H1 (cell line): ENCODE measurements around the gene RAB25. TPM values are rescaled to one million over a fixed set of nuclear protein-coding genes. Genes with fewer than 3 reads are reported as not detected.

Experiments
- RXRA ChIP-seq: IDR thresholded peaks from 2 replicates; pipeline ENCODE4 v1.6.1; 2011; ENCODE audit warnings: low read depth, mild to moderate bottlenecking, low read length, moderate library complexity; ENCODE audit not compliant: insufficient read depth
- SP1 ChIP-seq: IDR thresholded peaks from 2 replicates; pipeline ENCODE4 v1.6.1; 2011; ENCODE audit warnings: low read depth, low read length
- polyA plus RNA-seq, 7 experiments: library from polyadenylated mRNA; depleted of rRNA in 3 of 7; stranded (reverse) in 5 of 7; unstranded in 2 of 7; fragments of >200 nt in 5 of 7; fragments of 200-250 nt in 2 of 7; gene quantifications; 1 replicate in 5 of 7; 2 replicates in 1 of 7; 4 replicates in 1 of 7; pipeline versions ENCODE4 v1.2.1 to v1.2.3, GENCODE V29; 2011 to 2013; ENCODE audit warnings: missing spikeins in 2 of 7, mixed read lengths in 2 of 7
- total RNA-seq: library from RNA; stranded (reverse); fragmentation: NEBNext Ultra II Directional; extraction: Animal tissue kit (Norgen Biotek cat#: 25700); gene quantifications from 2 replicates; pipeline ENCODE4 v1.2.1, GENCODE V29; 2021
- TF ChIP-seq, protein P1 (sequence below): IDR thresholded peaks from 2 replicates; pipeline ENCODE4 v1.6.1; 2011; ENCODE audit warnings: low read length, improper control_type of control experiment

The RAB25 gene
- total and polyA plus RNA-seq, 2 of the 8 experiments (the other 6 are each of a cell fraction or from before 2014, with no cell fraction given) = 34.8 to 98.2 TPM

DNA sequence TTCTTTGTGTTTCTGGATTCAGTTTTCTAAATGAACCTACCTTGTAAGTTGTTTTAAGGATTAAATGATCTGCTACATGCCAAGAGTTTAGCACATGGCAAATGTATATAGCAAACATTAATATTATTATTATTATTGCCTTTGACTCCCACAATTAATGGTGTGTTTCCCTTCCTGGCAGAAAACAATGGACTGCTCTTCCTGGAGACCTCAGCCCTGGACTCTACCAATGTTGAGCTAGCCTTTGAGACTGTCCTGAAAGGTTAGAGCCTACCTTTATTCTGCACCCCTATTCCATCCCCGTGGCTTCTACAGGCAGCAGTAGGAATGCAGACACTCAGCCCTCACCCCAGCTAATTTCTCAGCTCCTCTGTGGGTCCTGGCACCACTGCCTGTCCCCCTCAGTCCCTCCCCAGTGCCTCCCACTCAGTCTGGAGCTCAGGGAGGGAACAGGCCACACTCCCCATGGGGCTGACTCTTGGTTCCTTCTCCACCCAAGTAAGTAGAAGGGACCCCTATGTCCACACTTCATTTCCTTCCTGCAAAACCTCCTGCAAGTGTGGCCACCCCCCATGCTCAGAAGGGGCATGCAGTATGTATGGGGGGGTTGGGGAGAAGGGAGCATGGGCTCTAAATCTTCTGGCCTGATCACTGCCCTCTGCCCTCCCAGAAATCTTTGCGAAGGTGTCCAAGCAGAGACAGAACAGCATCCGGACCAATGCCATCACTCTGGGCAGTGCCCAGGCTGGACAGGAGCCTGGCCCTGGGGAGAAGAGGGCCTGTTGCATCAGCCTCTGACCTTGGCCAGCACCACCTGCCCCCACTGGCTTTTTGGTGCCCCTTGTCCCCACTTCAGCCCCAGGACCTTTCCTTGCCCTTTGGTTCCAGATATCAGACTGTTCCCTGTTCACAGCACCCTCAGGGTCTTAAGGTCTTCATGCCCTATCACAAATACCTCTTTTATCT lies 8.8 kb downstream of the RAB25 start (continued):
- TF ChIP-seq, protein P1, sequence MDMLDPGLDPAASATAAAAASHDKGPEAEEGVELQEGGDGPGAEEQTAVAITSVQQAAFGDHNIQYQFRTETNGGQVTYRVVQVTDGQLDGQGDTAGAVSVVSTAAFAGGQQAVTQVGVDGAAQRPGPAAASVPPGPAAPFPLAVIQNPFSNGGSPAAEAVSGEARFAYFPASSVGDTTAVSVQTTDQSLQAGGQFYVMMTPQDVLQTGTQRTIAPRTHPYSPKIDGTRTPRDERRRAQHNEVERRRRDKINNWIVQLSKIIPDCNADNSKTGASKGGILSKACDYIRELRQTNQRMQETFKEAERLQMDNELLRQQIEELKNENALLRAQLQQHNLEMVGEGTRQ = no peak
- no peak for TF ChIP-seq SP1
- TF ChIP-seq RXRA = no peak
